Activated CD4-positive, alpha-beta T cell treated with anti-CD3 and anti-CD28 coated beads for 36 hours (primary cell): ENCODE results near the gene KIF19. TPM values are rescaled to one million over a fixed set of nuclear protein-coding genes. Genes with fewer than 3 reads are reported as not detected.

Source experiments
- ATAC-seq: fragments of 200-7000 bp; cut with Tn5 transposase; one replicate; pipeline ENCODE4 v1.10.0; 2021; ENCODE audit warnings: mild to moderate bottlenecking, moderate library complexity
- CTCF ChIA-PET: fragments of 350-600 bp; sonication (Branson Sonifier 250); formaldehyde crosslinking; loops from one replicate; lab custom pipeline; 2021; ENCODE audit warnings: antibody characterized with exemption; lab: Charles Lee
- POLR2A ChIA-PET: fragments of 350-600 bp; sonication (Branson Sonifier 250); formaldehyde crosslinking; loops from one replicate; lab custom pipeline; 2021; ENCODE audit warnings: antibody characterized with exemption, inconsistent platforms; lab: Charles Lee
- DNase-seq: peaks from one replicate; pipeline ENCODE4 v3.0.0-alpha.2; 2020
- H3K27ac Mint-ChIP-seq: one replicate; pipeline ENCODE4 v1.8.0; 2021; ENCODE audit warnings: mixed read lengths
- H3K27me3 Mint-ChIP-seq: one replicate; pipeline ENCODE4 v1.8.0; 2021; ENCODE audit warnings: mixed read lengths
- H3K36me3 Mint-ChIP-seq: one replicate; pipeline ENCODE4 v1.8.0; 2021; ENCODE audit warnings: low read depth, mixed read lengths
- H3K4me1 Mint-ChIP-seq: one replicate; pipeline ENCODE4 v1.8.0; 2021; ENCODE audit warnings: mixed read lengths
- H3K4me3 Mint-ChIP-seq: one replicate; pipeline ENCODE4 v1.8.0; 2021; ENCODE audit warnings: mild to moderate bottlenecking, moderate library complexity, mixed read lengths
- H3K9me3 Mint-ChIP-seq: one replicate; pipeline ENCODE4 v1.8.0; 2021; ENCODE audit warnings: low read depth, mixed read lengths
- intact Hi-C, 2 experiments: fragments of 100-400 bp; cut with DNase I in 1 of 2; cut with micrococcal nuclease in 1 of 2; formaldehyde crosslinking; loops; one replicate each; pipeline versions ENCODE4 v1.14.2 to v1.15.1; 2022 to 2024; cut with DNase I, micrococcal nuclease
- total RNA-seq, 2 experiments: library from RNA; stranded (reverse); gene quantifications; one replicate each; pipeline ENCODE4 v1.2.3, GENCODE V29; 2021

The KIF19 gene
- total RNA-seq, 2 experiments from 2014 or later, result 0.11 TPM; not detected in 1

DNA sequence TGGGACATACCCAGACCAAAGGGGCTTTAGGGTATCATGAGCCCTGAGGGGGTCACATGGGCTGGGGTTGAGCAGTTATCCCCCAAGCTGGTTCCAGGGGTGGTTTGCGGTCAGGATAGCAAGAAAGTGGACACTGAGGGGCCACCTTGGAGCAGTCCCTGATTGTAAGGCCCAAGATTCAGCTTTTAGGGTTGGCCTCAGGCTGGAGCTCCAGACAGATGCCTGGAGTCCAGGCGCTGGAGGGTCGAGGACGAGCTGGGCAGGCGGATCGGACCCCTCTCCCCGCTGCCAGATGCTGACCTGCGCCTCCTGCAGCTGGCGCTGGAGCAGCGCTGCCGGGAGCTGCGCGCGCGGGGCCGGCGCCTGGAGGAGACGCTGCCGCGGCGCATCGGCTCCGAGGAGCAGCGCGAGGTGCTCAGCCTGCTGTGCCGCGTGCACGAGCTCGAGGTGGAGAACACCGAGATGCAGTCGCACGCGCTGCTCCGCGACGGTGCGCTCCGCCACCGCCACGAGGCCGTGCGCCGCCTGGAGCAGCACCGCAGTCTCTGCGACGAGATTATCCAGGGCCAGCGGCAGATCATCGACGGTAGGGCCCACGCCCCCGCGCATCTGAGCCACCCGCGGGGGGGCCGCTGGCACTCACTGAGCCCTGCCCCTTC is 25.7 kb downstream of the KIF19 start:
- Mint-ChIP-seq H3K36me3 (no peaks in the 10 kb centered on the region), H3K9me3 (no peaks in the 10 kb centered on the region), H3K4me3 (no peak overlapping the region), H3K4me1 (no peaks in the 10 kb centered on the region), H3K27me3 (peaks cover 46% of the 10 kb centered on the region), H3K27ac (no peak overlapping the region)
- ChIA-PET CTCF (interaction anchor here (0.8 to 2.6 kb wide), 9 partner anchors 9 to 193 kb away, joined by 3 to 17 read pairs (median 6); partner anchors contain the start of genes BTBD17 and GPR142), POLR2A (no interaction called here)
- DNase-seq, result peak; percentile 53
- intact Hi-C loops, result no loop called here
- peak; percentile 53 for ATAC-seq

DNA sequence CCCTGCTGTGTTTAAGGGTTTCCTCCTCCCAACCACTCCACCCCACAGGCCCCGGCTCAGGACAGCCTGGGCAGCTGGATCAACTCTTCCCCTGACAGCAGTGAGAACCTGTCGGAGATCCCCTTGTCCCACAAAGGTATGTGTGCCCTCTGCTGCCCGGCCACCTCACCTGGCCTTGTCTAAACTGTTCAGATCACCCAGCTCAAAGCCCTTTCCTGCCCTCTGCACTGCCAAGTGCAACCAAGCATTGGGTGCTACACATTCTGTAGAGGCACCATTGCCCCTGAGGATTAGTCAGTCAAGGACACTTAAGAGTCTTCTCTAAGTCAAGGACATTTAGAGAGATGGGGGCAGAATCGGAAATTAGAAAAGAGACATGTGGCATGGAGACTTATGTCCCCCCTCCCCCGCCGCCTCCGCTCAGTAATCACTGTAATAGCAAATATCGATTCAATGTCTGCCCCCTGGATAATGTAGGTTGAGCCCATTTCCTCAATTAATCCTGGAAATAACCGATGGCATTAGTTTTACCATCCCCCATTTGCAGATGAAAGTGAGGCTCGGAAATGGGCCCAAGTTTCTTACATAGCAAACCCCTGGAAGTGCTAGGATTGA is 27.5 kb downstream of the KIF19 start:
- H3K27me3 Mint-ChIP-seq, result peaks cover 49% of the 10 kb centered on the region

DNA sequence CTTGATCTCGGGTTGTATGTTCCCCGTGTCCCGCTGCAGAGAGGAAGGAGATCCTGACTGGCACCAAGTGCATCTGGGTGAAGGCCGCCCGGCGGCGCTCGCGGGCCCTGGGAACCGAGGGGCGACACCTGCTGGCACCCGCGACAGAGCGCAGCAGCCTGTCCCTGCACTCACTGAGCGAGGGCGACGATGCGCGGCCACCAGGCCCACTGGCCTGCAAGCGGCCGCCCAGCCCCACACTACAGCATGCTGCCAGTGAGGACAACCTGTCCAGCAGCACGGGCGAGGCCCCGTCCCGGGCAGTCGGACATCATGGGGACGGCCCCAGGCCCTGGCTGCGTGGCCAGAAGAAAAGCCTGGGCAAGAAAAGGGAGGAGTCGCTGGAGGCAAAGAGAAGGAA is 28.1 kb downstream of the KIF19 start:
- H3K4me1 Mint-ChIP-seq, result no peaks in the 10 kb centered on the region

More for the DNA sequence above, 27.5 kb downstream of the KIF19 start:
- DNase-seq, result no peak
- intact Hi-C loops, result loop anchor here (1.0 kb wide), 3 partner anchors 47 to 143 kb away; no protein-coding TSS in a partner anchor
- ChIA-PET POLR2A (no interaction called here), CTCF (interaction anchor here (0.7 to 2.6 kb wide), 9 partner anchors 9 to 104 kb away, joined by 3 to 17 read pairs (median 3); partner anchors contain the start of gene GPR142)
- Mint-ChIP-seq H3K36me3 (no peaks in the 10 kb centered on the region), H3K4me3 (no peak overlapping the region), H3K27ac (no peak overlapping the region), H3K4me1 (no peaks in the 10 kb centered on the region), H3K9me3 (no peaks in the 10 kb centered on the region)
- ATAC-seq, result no peak

DNA sequence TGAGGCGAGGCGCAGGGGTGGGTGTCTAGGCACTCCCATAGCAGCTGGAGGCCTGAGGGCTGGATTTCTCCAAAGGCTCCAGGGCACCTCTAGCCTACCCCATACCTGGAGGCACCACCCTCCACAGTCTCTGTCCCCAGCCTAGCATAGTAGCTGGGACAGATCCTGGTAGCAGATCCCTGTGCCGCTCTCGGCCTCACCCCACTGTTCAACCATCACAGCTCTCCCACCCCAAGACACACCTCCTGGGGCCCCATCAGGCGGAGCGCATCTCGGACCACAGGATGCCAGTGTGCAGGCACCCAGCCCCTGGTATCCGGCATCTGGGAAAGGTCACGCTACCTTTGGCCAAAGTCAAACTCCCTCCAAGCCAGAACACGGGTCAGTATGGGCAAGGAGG is 28.5 kb downstream of the KIF19 start:
- no peaks in the 10 kb centered on the region for H3K9me3 Mint-ChIP-seq
- ChIA-PET POLR2A (no interaction called here), CTCF (interaction anchor here (0.8 to 1.2 kb wide), 2 partner anchors 8 to 13 kb away, joined by 3 read pairs; no protein-coding TSS in a partner anchor)
- DNase-seq, result no peak
- no peaks in the 10 kb centered on the region for H3K4me1 Mint-ChIP-seq
- no peak for ATAC-seq
- H3K27ac Mint-ChIP-seq, result no peak overlapping the region
- intact Hi-C loops, result loop anchor here (1.0 kb wide), 3 partner anchors 48 to 144 kb away; no protein-coding TSS in a partner anchor
- peaks cover 53% of the 10 kb centered on the region for H3K27me3 Mint-ChIP-seq
- H3K36me3 Mint-ChIP-seq, result no peaks in the 10 kb centered on the region
- H3K4me3 Mint-ChIP-seq, result no peak overlapping the region

More for the DNA sequence above, 28.1 kb downstream of the KIF19 start:
- Mint-ChIP-seq H3K4me3 (no peak overlapping the region), H3K27me3 (peaks cover 53% of the 10 kb centered on the region), H3K9me3 (no peaks in the 10 kb centered on the region), H3K36me3 (no peaks in the 10 kb centered on the region), H3K27ac (no peak overlapping the region)
- POLR2A ChIA-PET, result no interaction called here
- intact Hi-C loops, result loop anchor here (1.0 kb wide), 3 partner anchors 48 to 144 kb away; no protein-coding TSS in a partner anchor
- DNase-seq, result peak; percentile 88
- CTCF ChIA-PET, result interaction anchor here (0.8 to 1.2 kb wide), 2 partner anchors 14 to 103 kb away, joined by 3 read pairs; no protein-coding TSS in a partner anchor
- ATAC-seq, result peak; percentile 90

DNA sequence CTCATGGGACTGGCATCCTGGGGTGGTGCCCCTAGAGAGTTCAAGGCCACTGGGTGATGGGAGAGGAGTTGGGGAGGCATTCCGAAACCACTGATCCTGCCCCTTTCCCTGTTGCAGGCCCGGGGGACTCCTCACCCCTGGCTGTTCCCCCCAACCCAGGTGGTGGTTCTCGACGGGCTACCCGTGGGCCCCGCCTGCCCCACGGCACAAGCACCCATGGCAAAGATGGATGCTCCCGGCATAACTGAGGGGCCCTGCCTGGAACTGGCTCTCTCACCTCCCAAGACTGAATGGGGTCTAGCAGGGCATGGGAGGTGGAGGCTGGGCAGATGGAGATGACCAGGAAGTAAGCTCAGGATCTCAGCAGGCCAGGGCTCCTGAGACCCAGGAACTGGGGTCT is 29.0 kb downstream of the KIF19 start:
- Mint-ChIP-seq H3K4me3 (no peak overlapping the region), H3K9me3 (no peaks in the 10 kb centered on the region), H3K36me3 (no peaks in the 10 kb centered on the region), H3K4me1 (no peaks in the 10 kb centered on the region), H3K27ac (no peak overlapping the region), H3K27me3 (peaks cover 51% of the 10 kb centered on the region)
- DNase-seq (no peak), ATAC-seq (no peak)
- CTCF ChIA-PET, result interaction anchor here (0.7 to 1.2 kb wide), 3 partner anchors 9 to 13 kb away, joined by 3 read pairs; partner anchors contain the start of gene GPR142
- intact Hi-C loops, result loop anchor here in 1 of 2 experiments (5.0 kb wide), 1 partner anchor 143 kb away; the partner anchor contains the start of gene TTYH2
- POLR2A ChIA-PET, result no interaction called here

DNA sequence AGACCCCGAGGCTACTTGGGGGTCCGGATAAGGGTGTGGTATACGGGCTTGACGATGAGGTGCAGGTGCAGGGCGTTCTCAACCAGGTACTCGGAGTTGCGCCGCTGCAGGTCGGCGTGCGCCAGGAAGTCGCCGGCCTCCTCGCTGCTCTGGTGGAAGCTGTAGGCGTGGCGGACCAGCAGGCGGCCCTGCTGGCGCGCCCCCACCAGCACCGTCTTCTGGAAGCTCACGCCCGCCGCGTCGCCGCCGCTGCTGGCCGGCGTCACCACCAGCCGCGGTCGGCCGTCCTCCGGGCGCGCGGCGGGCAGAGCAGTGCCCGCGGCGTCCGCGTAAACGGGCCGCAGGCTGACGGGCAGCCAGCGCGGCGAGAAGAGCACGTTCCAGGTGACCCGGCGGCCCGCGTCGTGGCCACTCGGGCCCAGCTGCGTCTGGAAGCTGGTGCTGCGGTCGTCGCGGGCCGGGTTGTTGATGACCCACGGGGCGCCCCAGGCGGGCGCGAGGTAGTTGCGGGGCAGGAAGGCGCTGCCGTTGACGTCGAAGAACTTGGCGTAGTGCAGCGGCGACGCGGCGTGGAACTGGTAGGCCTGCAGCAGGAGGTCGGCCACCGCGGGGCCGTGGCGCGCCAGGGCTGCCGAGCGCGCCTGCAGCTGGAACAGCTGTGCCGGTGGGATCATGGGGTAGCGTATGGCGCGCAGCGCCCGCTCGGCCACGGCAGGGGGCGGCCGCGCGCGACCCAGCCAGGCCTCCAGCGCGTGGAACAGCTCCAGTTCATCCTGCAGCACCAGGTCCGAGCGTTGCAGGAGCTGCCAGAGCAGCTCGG is 30.8 kb downstream of the KIF19 start:
- Mint-ChIP-seq H3K9me3 (no peaks in the 10 kb centered on the region), H3K4me3 (no peak overlapping the region)

DNA sequence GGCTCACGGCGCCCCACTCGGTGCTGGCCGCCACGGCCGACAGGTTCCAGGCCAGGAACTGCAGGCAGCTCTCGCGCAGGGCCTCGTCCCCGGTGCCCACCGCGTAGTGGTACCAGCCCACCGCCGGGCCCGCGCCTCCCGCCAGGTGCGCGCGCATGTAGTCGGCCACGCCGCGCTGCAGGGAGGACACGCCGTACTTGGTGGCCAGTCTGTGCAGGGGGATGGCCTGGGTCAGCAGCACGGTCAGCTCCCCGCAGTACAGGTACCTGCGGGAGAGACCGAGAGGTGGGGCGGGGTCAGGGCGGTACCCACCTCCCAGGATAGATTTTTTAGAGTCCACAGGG is 31.4 kb downstream of the KIF19 start:
- intact Hi-C loops, result loop anchor here in 1 of 2 experiments (5.0 kb wide), 1 partner anchor 145 kb away; the partner anchor contains the start of gene TTYH2
- no peak overlapping the region for H3K27ac Mint-ChIP-seq
- no peak overlapping the region for H3K4me3 Mint-ChIP-seq
- no peaks in the 10 kb centered on the region for H3K9me3 Mint-ChIP-seq
- ATAC-seq (no peak), DNase-seq (no peak)
- POLR2A ChIA-PET, result no interaction called here
- H3K36me3 Mint-ChIP-seq, result no peaks in the 10 kb centered on the region
- CTCF ChIA-PET, result interaction anchor here (0.6 to 2.2 kb wide), 3 partner anchors 11 to 22 kb away, joined by 3 to 20 read pairs (median 4); partner anchors contain the start of gene GPR142
- H3K4me1 Mint-ChIP-seq, result no peaks in the 10 kb centered on the region
- H3K27me3 Mint-ChIP-seq, result peaks cover 46% of the 10 kb centered on the region

More for the DNA sequence above, 30.8 kb downstream of the KIF19 start:
- ATAC-seq (peak; percentile 13), DNase-seq (peak; percentile 39)
- ChIA-PET CTCF (interaction anchor here (0.6 to 2.2 kb wide), 3 partner anchors 12 to 22 kb away, joined by 3 to 20 read pairs (median 4); partner anchors contain the start of gene GPR142), POLR2A (no interaction called here)
- H3K36me3 Mint-ChIP-seq, result no peaks in the 10 kb centered on the region
- H3K27me3 Mint-ChIP-seq, result peaks cover 49% of the 10 kb centered on the region
- no peak overlapping the region for H3K27ac Mint-ChIP-seq
- intact Hi-C loops, result loop anchor here in 1 of 2 experiments (5.0 kb wide), 1 partner anchor 145 kb away; the partner anchor contains the start of gene TTYH2
- H3K4me1 Mint-ChIP-seq, result no peaks in the 10 kb centered on the region

DNA sequence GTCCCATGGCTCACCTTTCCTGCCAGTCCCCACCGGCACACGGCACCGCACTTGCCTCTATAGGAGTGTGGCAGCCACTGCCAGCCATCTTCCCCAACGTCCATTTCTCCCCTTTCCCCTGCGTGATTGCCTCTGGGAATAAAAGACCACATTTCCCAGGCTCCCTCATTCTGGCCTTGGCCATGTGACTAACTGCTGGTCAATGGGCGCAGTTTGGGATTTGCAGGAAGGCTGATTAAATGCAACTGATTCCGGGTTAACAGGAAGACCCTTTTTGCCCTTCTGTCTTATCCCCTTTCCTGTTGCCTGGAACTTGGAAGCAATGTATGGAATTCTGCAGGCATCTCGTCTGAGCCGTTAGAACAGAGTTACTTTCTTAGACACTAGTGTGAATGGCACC is 32.7 kb downstream of the KIF19 start:
- Mint-ChIP-seq H3K4me3 (no peak overlapping the region), H3K9me3 (no peaks in the 10 kb centered on the region), H3K27me3 (peaks cover 36% of the 10 kb centered on the region), H3K36me3 (no peaks in the 10 kb centered on the region), H3K27ac (no peak overlapping the region), H3K4me1 (no peaks in the 10 kb centered on the region)
- DNase-seq (no peak), ATAC-seq (no peak)
- ChIA-PET POLR2A (no interaction called here), CTCF (interaction anchor here (0.8 to 2.9 kb wide), 4 partner anchors 10 to 61 kb away, joined by 3 to 9 read pairs (median 6); no protein-coding TSS in a partner anchor)
- intact Hi-C loops, result loop anchor here in 1 of 2 experiments (5.0 kb wide), 1 partner anchor 146 kb away; the partner anchor contains the start of gene TTYH2

DNA sequence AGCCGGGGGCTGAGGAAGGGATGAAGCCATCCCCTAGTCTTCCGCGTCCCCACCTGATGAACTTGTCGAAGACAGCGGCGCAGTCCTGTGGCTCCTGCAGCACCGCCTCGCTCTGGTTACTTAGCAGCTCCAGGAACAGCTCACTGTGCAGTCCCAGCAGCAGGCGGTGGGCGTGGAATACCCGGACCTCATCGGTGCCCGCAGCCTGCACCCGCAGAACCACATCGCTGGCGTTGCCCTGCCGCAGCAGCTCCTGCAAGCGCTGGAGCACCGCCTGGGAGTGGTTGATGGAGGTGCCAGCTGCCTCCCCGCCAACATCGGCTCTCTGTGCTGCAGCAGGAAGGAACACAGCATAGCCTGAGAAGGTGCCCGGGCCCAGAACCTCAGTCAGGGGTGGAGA is 33.9 kb downstream of the KIF19 start:
- POLR2A ChIA-PET, result no interaction called here
- peaks cover 26% of the 10 kb centered on the region for H3K27me3 Mint-ChIP-seq
- intact Hi-C loops, result loop anchor here in 1 of 2 experiments (5.0 kb wide), 1 partner anchor 148 kb away; the partner anchor contains the start of gene TTYH2
- no peak overlapping the region for H3K4me3 Mint-ChIP-seq
- H3K27ac Mint-ChIP-seq, result no peak overlapping the region
- CTCF ChIA-PET, result interaction anchor here (0.5 to 3.0 kb wide), 9 partner anchors 9 to 195 kb away, joined by 3 to 9 read pairs (median 5); no protein-coding TSS in a partner anchor
- H3K36me3 Mint-ChIP-seq, result no peaks in the 10 kb centered on the region
- no peak for DNase-seq
- ATAC-seq, result no peak
- H3K4me1 Mint-ChIP-seq, result no peaks in the 10 kb centered on the region
- no peaks in the 10 kb centered on the region for H3K9me3 Mint-ChIP-seq

DNA sequence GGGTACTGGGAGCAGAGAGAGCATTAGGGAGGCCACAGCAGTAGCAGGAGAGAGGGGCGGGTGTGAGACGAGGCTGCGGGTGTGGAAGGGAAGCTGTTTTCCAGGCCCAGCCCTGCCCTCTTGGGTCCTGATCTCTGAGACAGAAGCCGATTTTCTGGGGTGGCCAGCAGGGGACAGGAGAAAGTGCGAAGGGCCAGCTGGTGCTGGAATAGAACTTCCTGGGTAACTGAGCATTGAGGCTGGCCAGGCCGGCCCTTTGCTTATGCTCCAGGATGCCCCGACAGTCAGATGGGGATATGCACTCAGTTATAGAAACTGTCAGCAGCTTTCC is 34.8 kb downstream of the KIF19 start:
- no peak overlapping the region for H3K27ac Mint-ChIP-seq
- CTCF ChIA-PET, result interaction anchor here (0.7 to 3.0 kb wide), 6 partner anchors 9 to 141 kb away, joined by 3 to 9 read pairs (median 6); no protein-coding TSS in a partner anchor
- ATAC-seq, result no peak
- H3K4me1 Mint-ChIP-seq, result no peaks in the 10 kb centered on the region
- DNase-seq, result no peak
- no peaks in the 10 kb centered on the region for H3K9me3 Mint-ChIP-seq
- intact Hi-C loops, result no loop called here
- H3K36me3 Mint-ChIP-seq, result no peaks in the 10 kb centered on the region
- no peak overlapping the region for H3K4me3 Mint-ChIP-seq
- POLR2A ChIA-PET, result no interaction called here
- peaks cover 18% of the 10 kb centered on the region for H3K27me3 Mint-ChIP-seq
